IMR-90 (cell line): Measurements from ENCODE around the gene TP53TG5.
A peak's percentile ranks its signal among the peaks of the same experiment; 100 is the strongest.

Experiments
- BHLHE40 ChIP-seq: fragments of 150-350 bp; IDR thresholded peaks from 2 replicates; pipeline ENCODE4 v1.6.1; 2016; ENCODE audit warnings: mild to moderate bottlenecking, low read depth, low read length
- CTCF ChIP-seq: conservative IDR thresholded peaks from 2 replicates; pipeline ENCODE4 v1.5.1; 2012; ENCODE audit warnings: mild to moderate bottlenecking, low read depth, low read length, improper control_type of control experiment
- NFE2L2 ChIP-seq: fragments of 150-350 bp; IDR thresholded peaks from 2 replicates; pipeline ENCODE4 v1.6.1; 2016; ENCODE audit warnings: low read depth, mild to moderate bottlenecking, low read length
- POLR2A ChIP-seq: IDR thresholded peaks from 2 replicates; pipeline ENCODE4 v1.6.1; 2012; ENCODE audit warnings: mild to moderate bottlenecking, low read depth, low read length
- RAD21 ChIP-seq: IDR thresholded peaks from 2 replicates; pipeline ENCODE4 v1.6.1; 2012; ENCODE audit warnings: low read length, improper control_type of control experiment
- RCOR1 ChIP-seq: IDR thresholded peaks from 2 replicates; pipeline ENCODE4 v1.6.1; 2012; ENCODE audit warnings: mild to moderate bottlenecking, low read length, improper control_type of control experiment; ENCODE audit not compliant: insufficient replicate concordance
- USF2 ChIP-seq: fragments of 150-350 bp; IDR thresholded peaks from 2 replicates; pipeline ENCODE4 v1.6.1; 2017; ENCODE audit warnings: mild to moderate bottlenecking, antibody characterized with exemption, low read length, low read depth

GRCh38 chr20:45340951-45341350, 37.2 kb downstream of the TP53TG5 start:
- TF ChIP-seq POLR2A (peak; percentile 56; the same call in 1 of the 2 replicates), RCOR1 (no peak), CTCF (no peak), USF2 (no peak), RAD21 (no peak), NFE2L2 (no peak), BHLHE40 (no peak)
